ENCODE data around the gene OR2T29. TPM values are rescaled to one million over a fixed set of nuclear protein-coding genes. Genes with fewer than 3 reads are reported as not detected.
"Not testable (repeated sequence)": the region's sequence is repeated elsewhere in the genome, so short reads cannot be mapped to it uniquely, and the experiment has no call there.

Gene OR2T29
- total and polyA plus RNA-seq, 7 donors: not detected

GRCh38 chr1:248547383-248547782 is 15.2 kb downstream of the OR2T29 start:
- H3K9me3 ChIP-seq; ATAC-seq; H3K4me1 ChIP-seq; H3K36me3 ChIP-seq (ENCODE audit: insufficient read depth in 1 of 2, low read depth in 1 of 2); DNase-seq; H3K27me3 ChIP-seq (ENCODE audit: insufficient read depth in 3 of 3, low read length in 2 of 3); intact Hi-C loops (cut with DNase I); H3K27ac ChIP-seq; H3K4me3 ChIP-seq: not testable (repeated sequence)
- WGBS, 3 donors: no CpG with 5 or more reads among the region's 2 CpGs

- ATAC-seq; H3K4me3 ChIP-seq; H3K27ac ChIP-seq; H3K4me1 ChIP-seq; H3K27me3 ChIP-seq (ENCODE audit: insufficient read depth in 3 of 3, low read length in 2 of 3); DNase-seq; H3K36me3 ChIP-seq (ENCODE audit: insufficient read depth in 1 of 2, low read depth in 1 of 2); H3K9me3 ChIP-seq; intact Hi-C loops (cut with DNase I): not testable (repeated sequence)
These were observed 25.1 kb downstream of the OR2T29 start for GRCh38 chr1:248537449-248537848.

GRCh38 chr1:248521856-248522255 is 40.7 kb downstream of the OR2T29 start:
- TF ChIP-seq CTCF (IDR thresholded peaks at IDR 0.05): no peak
- intact Hi-C loops (cut with DNase I): no loop called here
- WGBS, 3 donors: 82 to 88% (median 83%) methylated on average over 12 of the region's 12 CpGs
- no peak for ATAC-seq
- no peak overlapping the region for H3K27ac ChIP-seq
- peak in 1 of 2 donors; percentile 25 for DNase-seq
- no peaks in the 10 kb centered on the region for H3K36me3 ChIP-seq (ENCODE audit: insufficient read depth in 1 of 2, low read depth in 1 of 2)
- no peak overlapping the region for H3K4me3 ChIP-seq
- no peaks in the 10 kb centered on the region for H3K9me3 ChIP-seq
- no peaks in the 10 kb centered on the region for H3K27me3 ChIP-seq (ENCODE audit: insufficient read depth in 3 of 3, low read length in 2 of 3)
- no peaks in the 10 kb centered on the region for H3K4me1 ChIP-seq

GRCh38 chr1:248510217-248510616 is 52.4 kb downstream of the OR2T29 start:
- ATAC-seq; H3K27me3 ChIP-seq (ENCODE audit: insufficient read depth in 3 of 3, low read length in 2 of 3); DNase-seq; H3K4me3 ChIP-seq; intact Hi-C loops (cut with DNase I); H3K4me1 ChIP-seq; H3K27ac ChIP-seq; H3K36me3 ChIP-seq (ENCODE audit: insufficient read depth in 1 of 2, low read depth in 1 of 2); H3K9me3 ChIP-seq: not testable (repeated sequence)

GRCh38 chr1:248507773-248508172 is 54.8 kb downstream of the OR2T29 start, which contains the start of gene OR2G6:
Gene OR2G6, plus strand, starts transcription at chr1:248508073. Its CDS starts 13,574 bp downstream, at chr1:248521647.
- not testable (repeated sequence) for DNase-seq

More at GRCh38 chr1:248507773-248508172, 54.8 kb downstream of the OR2T29 start, which contains the start of gene OR2G6:
- intact Hi-C loops (cut with DNase I); H3K4me1 ChIP-seq; H3K4me3 ChIP-seq; ATAC-seq; H3K36me3 ChIP-seq (ENCODE audit: insufficient read depth in 1 of 2, low read depth in 1 of 2); H3K27ac ChIP-seq; H3K27me3 ChIP-seq (ENCODE audit: insufficient read depth in 3 of 3, low read length in 2 of 3); H3K9me3 ChIP-seq: not testable (repeated sequence)
- no CpG with 5 or more reads among the region's 2 CpGs for WGBS, 3 donors

Other genes starting within 250 kb of the OR2T29 start
- gene OR2M7, start 238.2 kb downstream of the OR2T29 start, total RNA-seq: not detected
- not detected for gene OR2M7, start 238.2 kb downstream of the OR2T29 start, polyA plus RNA-seq
- gene OR14C36, start 214.0 kb downstream of the OR2T29 start, total RNA-seq: not detected
- not detected for gene OR14C36, start 214.0 kb downstream of the OR2T29 start, polyA plus RNA-seq
- not detected for gene OR2T4, start 201.1 kb downstream of the OR2T29 start, total RNA-seq
- gene OR2T4, start 201.1 kb downstream of the OR2T29 start, polyA plus RNA-seq: not detected
- gene OR2T6, start 187.0 kb downstream of the OR2T29 start, total RNA-seq: not detected
- gene OR2T6, start 187.0 kb downstream of the OR2T29 start, polyA plus RNA-seq: not detected
- not detected for gene OR2T1, start 159.7 kb downstream of the OR2T29 start, total RNA-seq
- not detected for gene OR2T1, start 159.7 kb downstream of the OR2T29 start, polyA plus RNA-seq
- gene OR2T2, start 117.1 kb downstream of the OR2T29 start, total RNA-seq: not detected
- not detected for gene OR2T2, start 117.1 kb downstream of the OR2T29 start, polyA plus RNA-seq
- gene OR2T3, start 89.4 kb downstream of the OR2T29 start, total RNA-seq: not detected
- not detected for gene OR2T3, start 89.4 kb downstream of the OR2T29 start, polyA plus RNA-seq
- gene OR2T5, start 74.2 kb downstream of the OR2T29 start, total RNA-seq: not detected
- gene OR2T5, start 74.2 kb downstream of the OR2T29 start, polyA plus RNA-seq: not detected
- not detected for gene OR2G6, start 54.7 kb downstream of the OR2T29 start, total RNA-seq
- not detected for gene OR2G6, start 54.7 kb downstream of the OR2T29 start, polyA plus RNA-seq
- not detected for gene OR2T34, start 12.0 kb upstream of the OR2T29 start, total RNA-seq
- gene OR2T34, start 12.0 kb upstream of the OR2T29 start, polyA plus RNA-seq: not detected
- not detected for gene OR2T10, start 34.9 kb upstream of the OR2T29 start, total RNA-seq
- not detected for gene OR2T10, start 34.9 kb upstream of the OR2T29 start, polyA plus RNA-seq
- not detected for gene OR2T11, start 72.3 kb upstream of the OR2T29 start, total RNA-seq
- not detected for gene OR2T11, start 72.3 kb upstream of the OR2T29 start, polyA plus RNA-seq
- not detected for gene OR2T35, start 82.5 kb upstream of the OR2T29 start, total RNA-seq
- not detected for gene OR2T35, start 82.5 kb upstream of the OR2T29 start, polyA plus RNA-seq
- not detected for gene OR2T27, start 92.8 kb upstream of the OR2T29 start, total RNA-seq
- not detected for gene OR2T27, start 92.8 kb upstream of the OR2T29 start, polyA plus RNA-seq
- not detected for gene OR14I1, start 140.0 kb upstream of the OR2T29 start, total RNA-seq
- not detected for gene OR14I1, start 140.0 kb upstream of the OR2T29 start, polyA plus RNA-seq
- gene LYPD8, start 193.0 kb upstream of the OR2T29 start, total RNA-seq: not detected
- gene LYPD8, start 193.0 kb upstream of the OR2T29 start, polyA plus RNA-seq: not detected